Heart left ventricle (tissue), 16 donors: Measurements from ENCODE around the gene ISLR2. TPM values are rescaled to one million over a fixed set of nuclear protein-coding genes. Genes with fewer than 3 reads are reported as not detected.
A peak's percentile ranks its signal among the peaks of the same experiment; 100 is the strongest.

ENCODE experiments used
- ATAC-seq, 4 donors: fragments of 200-7000 bp; cut with Tn5 transposase; one replicate each; pipeline ENCODE4 v1.9.1; 2020 to 2022; ENCODE audit warnings: moderate library complexity in 4 of 4, mild to moderate bottlenecking in 3 of 4, moderate number of reproducible peaks in 1 of 4
- DNase-seq, 5 donors: peaks; one replicate each; pipeline ENCODE4 v3.0.0-alpha.2; 2020
- H3K27ac ChIP-seq, 12 donors: fragments of 200-600 bp; sonication (generic) in 4 of 12; one replicate each; pipeline versions ENCODE4 v1.5.0 to v1.8.0; 2016 to 2022; ENCODE audit warnings: mild to moderate bottlenecking in 2 of 12
- H3K27me3 ChIP-seq, 9 donors: fragments of 200-600 bp; sonication (generic) in 2 of 9; one replicate each; pipeline versions ENCODE4 v1.5.1 to v1.8.0; 2016 to 2022; ENCODE audit warnings: mild to moderate bottlenecking in 3 of 9
- H3K36me3 ChIP-seq, 9 donors: fragments of 200-600 bp; sonication (generic) in 2 of 9; one replicate each; pipeline versions ENCODE4 v1.5.0 to v1.8.0; 2018 to 2022; ENCODE audit warnings: mild to moderate bottlenecking in 2 of 9
- H3K4me1 ChIP-seq, 12 donors: fragments of 200-600 bp; sonication (generic) in 4 of 12; one replicate each; pipeline versions ENCODE4 v1.5.0 to v1.8.0; 2016 to 2022; ENCODE audit warnings: mild to moderate bottlenecking in 3 of 12
- H3K4me3 ChIP-seq, 12 donors: fragments of 200-600 bp; sonication (generic) in 4 of 12; one replicate each; pipeline versions ENCODE4 v1.5.0 to v1.8.0; 2017 to 2022; ENCODE audit warnings: mild to moderate bottlenecking in 9 of 12, moderate library complexity in 4 of 12
- H3K9me3 ChIP-seq, 12 donors: fragments of 200-600 bp; sonication (generic) in 4 of 12; one replicate each; pipeline versions ENCODE4 v1.5.0 to v1.8.0; 2016 to 2022; ENCODE audit warnings: mild to moderate bottlenecking in 1 of 12
- POLR2A ChIP-seq, 2 donors: fragments of 450-650 bp; IDR thresholded peaks; one replicate each; pipeline ENCODE4 v1.6.1; 2017; ENCODE audit warnings: antibody characterized with exemption in 2 of 2, mild to moderate bottlenecking in 2 of 2, moderate library complexity in 2 of 2
- WGBS, 4 donors: extraction: QIAGEN DNeasy Blood & Tissue Kit in 2 of 4; methylation state at CpG; one replicate each; pipeline versions ENCODE4 v1.1.5 to v1.1.7; 2013 to 2018; 5-methylcytosine and 5-hydroxymethylcytosine counted together
- intact Hi-C, 10 donors: fragments of 100-400 bp; cut with DNase I; formaldehyde crosslinking; loops; one replicate each; pipeline versions ENCODE4 v1.11.1 to v1.14.2; 2022
- polyA plus RNA-seq, 2 donors: library from polyadenylated mRNA; stranded (reverse); fragments of 200-250 nt; gene quantifications; one replicate each; pipeline ENCODE4 v1.2.3, GENCODE V29; 2013
- total RNA-seq, 9 donors: library from RNA; depleted of rRNA in 2 of 9; stranded (reverse); fragments of >200 nt in 2 of 9; fragmentation: NEBNext Ultra II Directional in 3 of 9; extraction: Animal tissue kit (Norgen Biotek cat#: 25700) in 3 of 9; gene quantifications; one replicate each; pipeline versions ENCODE4 v1.1.0 to v1.2.4, GENCODE V29; 2016 to 2023
- TF ChIP-seq, protein P1 (sequence below), 12 donors: fragments of 200-600 bp; sonication (generic) in 4 of 12; IDR thresholded peaks; one replicate each; pipeline versions ENCODE4 v1.5.0 to v1.8.0; 2018 to 2022; ENCODE audit warnings: antibody characterized with exemption in 12 of 12, mild to moderate bottlenecking in 5 of 12
- donor health status: ischemic (EF 13 %, LVEDD 7.1; RV severe dilation, severe dysfunction).
- donor health status: healthy with polysubstance abuse.
- donor health status: DM: no; HTN: yes; CAD: no.
- donor health status: DM: no; HTN: no; CAD: no.
- donor health status: ischemic (EF 25% LVEDD 6.9; RV normal size, moderate dysfunction).
- donor health status: ischemic (EF 25% LVEDD 5.7; RV mildly dilated, moderate dysfunction).
- donor health status: healthy.
- donor health status: DM: yes; HTN: yes; CAD: no.
- donor health status: ischemic (EF 35%, LVEDD 5.7; RV mildly dilated, moderate dysfunction).
- donor health status: nonischemic (EF 11% LVEDD 7.7; RV severe dilation, severe dysfunction).
- donor health status: DM: yes; HTN: yes; CAD: no.
- donor health status: PGD.
- donor health status: ischemic (EF 29% LVEDD 5.4; RV normal size, mild dysfunction).
- donor health status: nonischemic (EF 23%, LVEDD 6.1; RV moderate dilation, normal function).

Gene ISLR2
- total and polyA plus RNA-seq, 11 donors: 1.6 to 9.0 (median 3.1) TPM

DNA sequence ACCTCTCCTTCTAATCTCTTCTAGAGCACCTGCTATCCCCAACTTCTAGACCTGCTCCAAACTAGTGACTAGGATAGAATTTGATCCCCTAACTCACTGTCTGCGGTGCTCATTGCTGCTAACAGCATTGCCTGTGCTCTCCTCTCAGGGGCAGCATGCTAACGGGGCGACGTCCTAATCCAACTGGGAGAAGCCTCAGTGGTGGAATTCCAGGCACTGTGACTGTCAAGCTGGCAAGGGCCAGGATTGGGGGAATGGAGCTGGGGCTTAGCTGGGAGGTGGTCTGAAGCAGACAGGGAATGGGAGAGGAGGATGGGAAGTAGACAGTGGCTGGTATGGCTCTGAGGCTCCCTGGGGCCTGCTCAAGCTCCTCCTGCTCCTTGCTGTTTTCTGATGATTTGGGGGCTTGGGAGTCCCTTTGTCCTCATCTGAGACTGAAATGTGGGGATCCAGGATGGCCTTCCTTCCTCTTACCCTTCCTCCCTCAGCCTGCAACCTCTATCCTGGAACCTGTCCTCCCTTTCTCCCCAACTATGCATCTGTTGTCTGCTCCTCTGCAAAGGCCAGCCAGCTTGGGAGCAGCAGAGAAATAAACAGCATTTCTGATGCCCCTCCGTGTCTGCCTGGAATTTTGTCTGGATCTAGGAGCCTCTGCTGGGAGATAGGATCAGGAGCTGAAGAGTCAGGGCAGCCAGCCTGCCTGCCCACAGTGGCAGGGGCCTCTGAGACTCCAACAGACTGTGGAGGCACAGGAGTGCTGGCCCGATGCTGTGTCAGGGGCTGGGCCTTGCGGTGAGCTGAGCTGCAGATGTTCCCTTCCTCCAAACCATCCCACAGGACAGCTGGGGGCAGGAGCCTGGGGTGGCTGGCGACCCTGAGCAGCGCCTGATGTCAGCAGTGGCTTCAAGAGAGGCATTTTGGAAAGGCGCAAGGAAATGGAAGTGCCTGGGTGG is 46.2 kb downstream of the ISLR2 start:
- Histone ChIP-seq H3K4me3 (peak overlapping the region in 2 of 12 donors; percentile 56 to 57), H3K9me3 (no peaks in the 10 kb centered on the region), H3K27ac (peak overlapping the region in 1 of 12 donors; percentile 29), H3K4me1 (peaks cover 0 to 87% (median 63%) of the 10 kb centered on the region in 12 donors), H3K27me3 (no peaks in the 10 kb centered on the region), H3K36me3 (peaks cover 0 to 6% (median 0%) of the 10 kb centered on the region in 9 donors)
- ATAC-seq (no peak), DNase-seq (peak in 2 of 5 donors; percentile 12 to 14)
- 71 to 80% (median 77%) methylated on average over 10 of the region's 10 CpGs for whole genome bisulfite sequencing, 4 donors
- TF ChIP-seq, protein P1, sequence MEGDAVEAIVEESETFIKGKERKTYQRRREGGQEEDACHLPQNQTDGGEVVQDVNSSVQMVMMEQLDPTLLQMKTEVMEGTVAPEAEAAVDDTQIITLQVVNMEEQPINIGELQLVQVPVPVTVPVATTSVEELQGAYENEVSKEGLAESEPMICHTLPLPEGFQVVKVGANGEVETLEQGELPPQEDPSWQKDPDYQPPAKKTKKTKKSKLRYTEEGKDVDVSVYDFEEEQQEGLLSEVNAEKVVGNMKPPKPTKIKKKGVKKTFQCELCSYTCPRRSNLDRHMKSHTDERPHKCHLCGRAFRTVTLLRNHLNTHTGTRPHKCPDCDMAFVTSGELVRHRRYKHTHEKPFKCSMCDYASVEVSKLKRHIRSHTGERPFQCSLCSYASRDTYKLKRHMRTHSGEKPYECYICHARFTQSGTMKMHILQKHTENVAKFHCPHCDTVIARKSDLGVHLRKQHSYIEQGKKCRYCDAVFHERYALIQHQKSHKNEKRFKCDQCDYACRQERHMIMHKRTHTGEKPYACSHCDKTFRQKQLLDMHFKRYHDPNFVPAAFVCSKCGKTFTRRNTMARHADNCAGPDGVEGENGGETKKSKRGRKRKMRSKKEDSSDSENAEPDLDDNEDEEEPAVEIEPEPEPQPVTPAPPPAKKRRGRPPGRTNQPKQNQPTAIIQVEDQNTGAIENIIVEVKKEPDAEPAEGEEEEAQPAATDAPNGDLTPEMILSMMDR (IDR thresholded peaks at IDR 0.05): no peak
- no peak for TF ChIP-seq POLR2A (IDR thresholded peaks at IDR 0.05)
- intact Hi-C loops: loop anchor here in 3 of 10 donors (5.0 kb wide), 2 partner anchors 34 to 39 kb away; no protein-coding TSS in a partner anchor

GRCh38 chr15:74178326-74179100 is 48.1 kb downstream of the ISLR2 start:
- Histone ChIP-seq H3K9me3 (no peaks in the 10 kb centered on the region), H3K27ac (peak overlapping the region; percentile 28 to 88 (median 68)), H3K4me3 (no peak overlapping the region), H3K36me3 (peaks cover 0 to 6% (median 0%) of the 10 kb centered on the region in 9 donors), H3K27me3 (no peaks in the 10 kb centered on the region), H3K4me1 (peaks cover 0 to 68% (median 50%) of the 10 kb centered on the region in 12 donors)
- ATAC-seq (no peak), DNase-seq (peak in 2 of 5 donors; percentile 15 to 17)
- 81 to 96% (median 90%) methylated on average over 7 of the region's 7 CpGs for WGBS, 4 donors
- no peak for TF ChIP-seq POLR2A (IDR thresholded peaks at IDR 0.05)
- TF ChIP-seq, protein P1 (IDR thresholded peaks at IDR 0.05): no peak
- intact Hi-C loops: loop anchor here in 5 of 10 donors (2.0 to 5.0 kb wide), 4 partner anchors 36 to 140 kb away; no protein-coding TSS in a partner anchor

GRCh38 chr15:74179101-74179841 is 48.9 kb downstream of the ISLR2 start:
- Histone ChIP-seq H3K9me3 (no peaks in the 10 kb centered on the region), H3K27ac (peak overlapping the region; percentile 28 to 88 (median 68)), H3K36me3 (peaks cover 0 to 6% (median 0%) of the 10 kb centered on the region in 9 donors), H3K4me3 (peak overlapping the region in 1 of 12 donors; percentile 9), H3K4me1 (peaks cover 0 to 63% (median 46%) of the 10 kb centered on the region in 12 donors), H3K27me3 (no peaks in the 10 kb centered on the region)
- ATAC-seq: peak; percentile 73 to 91 (median 88)
- WGBS, 4 donors: 49 to 61% (median 53%) methylated on average over 13 of the region's 13 CpGs
- intact Hi-C loops: loop anchor here in 5 of 10 donors (2.0 to 5.0 kb wide), 4 partner anchors 37 to 140 kb away; no protein-coding TSS in a partner anchor
- peak; percentile 79 to 90 (median 88) for DNase-seq
- TF ChIP-seq, protein P1 (IDR thresholded peaks at IDR 0.05): no peak
- no peak for TF ChIP-seq POLR2A (IDR thresholded peaks at IDR 0.05)
